HG03571 (cell line): ENCODE results near the gene CACNA1F.

ENCODE experiments used
- ATAC-seq: cut with Tn5 transposase; IDR thresholded peaks from one replicate; pipeline ENCODE4 v1.9.1; 2021; ENCODE audit not compliant: unreplicated experiment

The CACNA1F gene

GRCh38 chrX:49233176-49233575, at the start of gene CACNA1F:
TSS of gene CACNA1F (minus strand) at chrX:49233340. CDS start at chrX:49233309, 31 bp downstream.
- ATAC-seq = no peak

- no peak for ATAC-seq
Measured at GRCh38 chrX:49282647-49283011, 49.5 kb upstream of the CACNA1F start.

GRCh38 chrX:49278081-49278480, 44.9 kb upstream of the CACNA1F start:
- no peak for ATAC-seq

GRCh38 chrX:49277535-49277830, 44.3 kb upstream of the CACNA1F start:
- ATAC-seq = no peak

GRCh38 chrX:49276671-49277534, 43.8 kb upstream of the CACNA1F start:
- ATAC-seq = no peak

- no peak for ATAC-seq
Measured at GRCh38 chrX:49276207-49276606, 43.1 kb upstream of the CACNA1F start.

- ATAC-seq = no peak
Measured at GRCh38 chrX:49273181-49273727, 40.1 kb upstream of the CACNA1F start.

- no peak for ATAC-seq
Measured at GRCh38 chrX:49272421-49272820, 39.3 kb upstream of the CACNA1F start.

GRCh38 chrX:49271341-49271740, 38.2 kb upstream of the CACNA1F start:
- ATAC-seq = no peak

- no peak for ATAC-seq
Measured at GRCh38 chrX:49270249-49270921, 37.2 kb upstream of the CACNA1F start.

- peak; percentile 12 for ATAC-seq
Measured at GRCh38 chrX:49269767-49270248, 36.7 kb upstream of the CACNA1F start, which contains the start of gene PPP1R3F. TSS of gene PPP1R3F (plus strand) at chrX:49269793. CDS start at chrX:49269870, 77 bp downstream.

GRCh38 chrX:49269010-49269766, 36.0 kb upstream of the CACNA1F start:
- peak; percentile 80 for ATAC-seq

- no peak for ATAC-seq
Measured at GRCh38 chrX:49268702-49269009, 35.5 kb upstream of the CACNA1F start.

GRCh38 chrX:49266523-49267445, 33.6 kb upstream of the CACNA1F start:
- no peak for ATAC-seq

GRCh38 chrX:49264460-49264859, 31.3 kb upstream of the CACNA1F start, which contains the start of gene FOXP3:
TSS of gene FOXP3 (minus strand) at chrX:49264710. CDS start at chrX:49258505, 6,205 bp downstream.
- no peak for ATAC-seq

GRCh38 chrX:49263631-49264030, 30.5 kb upstream of the CACNA1F start:
- no peak for ATAC-seq

GRCh38 chrX:49262603-49263002, 29.5 kb upstream of the CACNA1F start:
- no peak for ATAC-seq

GRCh38 chrX:49260221-49260985, 27.3 kb upstream of the CACNA1F start:
- ATAC-seq = no peak

- ATAC-seq = no peak
Measured at GRCh38 chrX:49258749-49259124, 25.6 kb upstream of the CACNA1F start.
